T-helper 22 cell (primary cell): ENCODE data around the gene RNF145.

Source experiments
- DNase-seq: peaks from one replicate; pipeline ENCODE4 v3.0.0-alpha.2; 2020; ENCODE audit warnings: low read depth

Gene RNF145

GRCh38 chr5:159217236-159217635 lies 7.9 kb upstream of the RNF145 start:
- no peak for DNase-seq

GRCh38 chr5:159216454-159216853 lies 7.1 kb upstream of the RNF145 start:
- DNase-seq = no peak

- DNase-seq = no peak
Observed at GRCh38 chr5:159215886-159216285, 6.5 kb upstream of the RNF145 start.

- DNase-seq = no peak
Observed at GRCh38 chr5:159214486-159215271, 5.3 kb upstream of the RNF145 start.

GRCh38 chr5:159212657-159213462 lies 3.5 kb upstream of the RNF145 start:
- DNase-seq = no peak

- no peak for DNase-seq
Observed at GRCh38 chr5:159211729-159212174, 2.4 kb upstream of the RNF145 start.

- no peak for DNase-seq
Observed at GRCh38 chr5:159210846-159211245, 1.5 kb upstream of the RNF145 start.

- DNase-seq = no peak
Observed at GRCh38 chr5:159210210-159210661, 883 bp upstream of the RNF145 start.

- no peak for DNase-seq
Observed at GRCh38 chr5:159208514-159209437, 577 bp downstream of the RNF145 start.

GRCh38 chr5:159207686-159208513 lies 1.5 kb downstream of the RNF145 start:
- DNase-seq = peak; percentile 75

GRCh38 chr5:159207222-159207685 lies 2.1 kb downstream of the RNF145 start:
- no peak for DNase-seq

GRCh38 chr5:159206818-159207217 lies 2.5 kb downstream of the RNF145 start:
- DNase-seq = no peak

GRCh38 chr5:159206368-159206767 lies 3.0 kb downstream of the RNF145 start:
- no peak for DNase-seq

GRCh38 chr5:159203351-159203750 lies 6.0 kb downstream of the RNF145 start:
- no peak for DNase-seq

- DNase-seq = no peak
Observed at GRCh38 chr5:159202151-159202550, 7.2 kb downstream of the RNF145 start.

- DNase-seq = no peak
Observed at GRCh38 chr5:159199780-159200179, 9.6 kb downstream of the RNF145 start.

GRCh38 chr5:159199225-159199624 lies 10.1 kb downstream of the RNF145 start:
- no peak for DNase-seq

GRCh38 chr5:159198063-159199036 lies 11.0 kb downstream of the RNF145 start:
- DNase-seq = no peak

GRCh38 chr5:159195775-159196174 lies 13.6 kb downstream of the RNF145 start:
- no peak for DNase-seq

- DNase-seq = no peak
Observed at GRCh38 chr5:159190170-159190569, 19.2 kb downstream of the RNF145 start.
